Measurements from ENCODE around the gene PDSS2.

- no peak for TF ChIP-seq CTCF (IDR thresholded peaks at IDR 0.05)
- TF ChIP-seq ZFX (IDR thresholded peaks at IDR 0.05; ENCODE audit: borderline replicate concordance), result no peak
These were observed 127.7 kb downstream of the PDSS2 start for GRCh38 chr6:107331409-107332386.

Data from 22Rv1 (cell line).